ENCODE data around the gene LYPD8. TPM values are rescaled to one million over a fixed set of nuclear protein-coding genes. Genes with fewer than 3 reads are reported as not detected.

LYPD8 gene
- polyA plus RNA-seq, 1 donor, result not detected

DNA sequence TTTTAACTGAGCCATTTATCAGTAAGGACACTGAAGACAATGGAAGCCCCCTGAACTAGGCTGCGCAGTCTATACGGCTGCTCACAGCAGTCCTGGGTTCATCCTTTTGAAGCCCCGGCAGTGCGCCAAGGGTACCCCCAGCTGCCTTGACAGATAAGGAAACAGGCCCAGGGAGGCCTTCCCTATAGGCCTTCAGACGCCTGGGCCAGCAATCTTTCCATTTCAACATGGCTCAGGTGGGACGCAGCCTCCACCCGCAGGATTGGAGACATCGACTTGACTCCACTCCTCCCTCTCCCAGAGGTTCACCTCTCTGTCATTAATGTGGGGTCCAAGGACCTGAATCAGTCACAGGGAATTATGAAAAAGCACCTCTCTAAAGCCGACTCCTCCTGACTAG lies 2.8 kb upstream of the LYPD8 start:
- no peak for DNase-seq

- no peak for DNase-seq
These were observed 2.2 kb upstream of the LYPD8 start for GRCh38 chr1:248757784-248758195.

DNA sequence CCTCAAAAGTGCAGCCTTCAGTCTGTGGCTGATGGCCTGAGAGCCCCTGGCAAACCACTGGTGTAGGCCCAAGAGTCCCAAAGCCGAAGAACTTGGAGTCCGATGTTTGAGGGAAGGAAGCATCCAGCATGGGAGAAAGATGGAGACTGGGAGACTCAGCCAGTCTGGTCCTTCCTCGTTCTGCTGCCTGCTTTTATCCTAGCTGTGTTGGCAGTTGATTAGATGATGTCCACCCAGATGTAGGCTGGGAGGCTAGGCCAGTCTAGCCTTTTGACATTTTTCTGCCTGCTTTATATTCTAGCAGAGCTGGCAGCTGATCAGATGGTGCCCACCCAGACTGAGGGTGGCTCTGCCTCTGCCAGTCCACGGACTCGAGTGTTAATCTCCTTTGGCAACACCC lies 1.1 kb upstream of the LYPD8 start:
- no peak for DNase-seq

GRCh38 chr1:248756151-248756550 lies 592 bp upstream of the LYPD8 start:
- no peak for DNase-seq

DNA sequence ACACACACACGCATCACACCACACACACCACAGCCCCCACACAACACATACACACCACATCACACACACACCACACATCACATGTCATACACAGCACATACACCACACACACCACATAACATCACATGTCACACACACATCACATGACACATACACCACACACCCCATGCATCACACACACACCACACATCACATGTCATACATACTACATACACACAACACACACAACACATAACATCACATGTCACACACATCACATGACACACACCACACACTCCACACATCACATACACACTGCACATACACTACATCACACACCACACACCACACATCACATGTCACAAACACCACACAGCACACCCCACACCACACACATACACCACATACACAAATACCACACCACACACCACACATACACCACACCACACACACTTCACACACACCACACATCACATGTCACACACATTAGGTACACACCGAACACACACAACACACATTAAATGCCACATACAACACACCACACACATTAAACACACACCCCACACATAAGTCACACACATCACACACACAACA lies 1.8 kb downstream of the LYPD8 start:
- no peak for DNase-seq

DNA sequence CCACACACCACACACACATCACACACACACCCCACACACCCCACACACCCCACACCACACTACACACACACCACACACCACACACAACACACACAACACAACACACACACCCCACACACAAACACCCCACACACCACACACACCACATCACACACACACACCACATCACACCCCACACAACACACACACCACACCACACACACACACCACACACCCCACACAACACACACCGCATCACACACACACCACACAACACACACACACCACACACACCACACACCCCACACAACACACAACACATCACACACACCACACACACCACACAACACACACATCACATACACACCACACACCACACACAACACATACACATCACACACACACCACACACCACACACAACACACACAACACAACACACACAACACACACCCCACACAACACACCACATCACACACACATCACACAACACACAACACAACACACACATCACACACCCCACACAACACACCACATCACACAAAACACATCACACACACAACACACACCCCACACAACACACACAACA lies 2.4 kb downstream of the LYPD8 start:
- no peak for DNase-seq

DNA sequence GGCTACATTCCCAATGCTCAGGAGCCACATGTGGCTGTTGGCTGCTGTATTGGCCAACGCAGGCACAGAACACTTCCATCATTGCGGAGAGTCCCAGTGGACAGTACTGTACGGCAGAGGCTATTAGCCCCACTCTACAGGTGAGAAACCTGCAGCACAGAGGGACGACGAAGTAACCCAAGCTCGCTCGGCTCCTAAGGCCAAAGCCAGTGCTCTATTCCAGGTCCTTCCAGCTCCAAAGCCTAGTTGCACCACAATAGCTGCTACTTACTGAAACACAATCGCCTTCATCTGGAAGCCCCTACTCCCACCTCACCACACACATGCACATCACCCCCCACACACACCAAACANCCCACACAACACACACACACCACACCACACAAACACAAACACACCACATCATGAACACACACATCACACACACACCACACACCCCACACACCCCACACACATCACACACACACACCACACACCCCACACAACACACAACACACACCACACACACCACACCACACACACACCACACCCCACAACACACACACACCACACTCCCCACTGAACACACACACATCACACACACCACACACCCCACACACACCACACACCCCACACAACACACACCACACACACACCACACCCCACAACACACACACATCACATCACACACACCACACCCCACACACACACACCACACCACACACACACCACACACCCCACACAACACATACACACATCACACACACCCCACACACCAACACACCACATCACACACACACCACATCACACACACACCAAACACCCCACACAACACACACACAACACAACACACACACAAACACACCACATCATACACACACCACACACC lies 3.2 kb downstream of the LYPD8 start:
- no peak for DNase-seq

DNA sequence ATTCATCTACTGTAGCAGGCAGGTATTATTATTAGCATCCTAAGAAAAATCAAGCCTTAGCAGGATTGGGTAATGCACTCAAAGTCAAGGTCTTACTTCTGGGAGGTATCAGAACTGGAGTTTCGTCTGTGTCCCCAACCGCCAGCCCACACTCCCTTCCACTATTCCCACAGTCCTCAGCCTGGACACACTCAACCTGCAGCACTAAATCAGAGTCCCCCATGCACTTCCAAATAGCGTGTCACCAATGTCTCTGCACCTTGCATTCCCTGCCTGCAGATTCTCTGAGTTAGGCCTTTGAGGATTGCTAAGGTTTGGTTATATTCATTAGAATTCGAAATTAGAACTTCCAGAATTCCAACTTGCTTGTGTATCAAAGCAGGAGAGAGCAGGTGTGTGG lies 3.9 kb downstream of the LYPD8 start:
- no peak for DNase-seq

DNA sequence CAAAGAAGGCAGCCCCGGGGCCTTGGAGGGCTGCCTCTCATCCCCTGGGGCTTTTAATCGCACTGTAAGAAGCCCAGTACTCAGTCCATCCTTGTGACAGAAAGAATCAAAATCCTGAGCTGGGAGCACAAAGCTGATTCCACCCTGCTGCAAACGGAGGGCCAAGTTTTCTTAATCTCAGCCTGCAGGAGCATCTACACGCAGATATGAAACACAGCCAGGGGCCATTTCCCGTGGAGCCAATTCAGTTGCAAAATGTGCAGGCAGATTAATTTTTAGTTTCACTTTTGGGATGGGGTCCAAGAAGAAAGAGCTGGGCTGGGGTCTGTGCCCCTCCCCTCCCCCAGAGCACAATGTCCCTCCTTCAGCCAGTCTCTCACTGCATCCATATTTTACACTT lies 4.4 kb downstream of the LYPD8 start:
- no peak for DNase-seq

GRCh38 chr1:248750496-248750895 lies 5.1 kb downstream of the LYPD8 start:
- peak; percentile 24 for DNase-seq

DNA sequence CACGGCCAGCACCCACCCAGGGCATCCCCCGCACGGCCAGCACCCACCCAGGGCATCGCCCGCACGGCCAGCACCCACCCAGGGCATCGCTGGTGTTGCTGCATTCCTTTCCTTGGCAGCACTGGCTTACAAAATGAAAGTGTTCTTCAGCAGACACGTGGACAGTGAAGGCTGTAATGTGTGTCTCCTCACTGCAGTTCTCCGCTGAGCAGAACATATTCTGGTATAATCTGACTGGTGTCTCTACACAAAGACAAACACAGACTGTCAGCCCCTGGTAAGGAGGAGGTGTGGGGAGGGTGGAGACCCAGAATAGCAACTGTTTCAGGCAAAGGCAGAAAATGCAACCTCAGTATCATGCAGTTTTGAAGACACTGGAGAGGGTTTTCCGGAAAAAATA lies 7.3 kb downstream of the LYPD8 start:
- no peak for DNase-seq

DNA sequence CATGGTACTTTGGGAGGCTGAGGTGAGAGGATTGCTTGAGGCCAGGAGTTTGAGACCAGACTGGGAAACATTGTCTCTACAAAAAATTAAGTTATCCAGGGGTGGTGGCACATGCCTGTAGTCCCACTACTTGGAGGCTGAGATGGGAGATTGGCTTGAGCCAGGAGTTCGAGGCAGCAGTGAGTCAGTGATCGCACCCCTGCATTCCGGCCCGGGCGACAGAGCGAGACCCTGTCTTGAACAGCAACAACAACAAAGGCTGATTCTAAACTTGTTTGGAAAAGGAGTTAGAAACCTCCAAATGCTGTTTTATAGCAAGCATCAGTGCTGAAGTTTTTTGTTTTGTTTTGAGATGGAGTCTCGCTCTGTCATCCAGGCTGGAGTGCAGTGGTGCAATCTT lies 14.7 kb downstream of the LYPD8 start:
- no peak for DNase-seq

DNA sequence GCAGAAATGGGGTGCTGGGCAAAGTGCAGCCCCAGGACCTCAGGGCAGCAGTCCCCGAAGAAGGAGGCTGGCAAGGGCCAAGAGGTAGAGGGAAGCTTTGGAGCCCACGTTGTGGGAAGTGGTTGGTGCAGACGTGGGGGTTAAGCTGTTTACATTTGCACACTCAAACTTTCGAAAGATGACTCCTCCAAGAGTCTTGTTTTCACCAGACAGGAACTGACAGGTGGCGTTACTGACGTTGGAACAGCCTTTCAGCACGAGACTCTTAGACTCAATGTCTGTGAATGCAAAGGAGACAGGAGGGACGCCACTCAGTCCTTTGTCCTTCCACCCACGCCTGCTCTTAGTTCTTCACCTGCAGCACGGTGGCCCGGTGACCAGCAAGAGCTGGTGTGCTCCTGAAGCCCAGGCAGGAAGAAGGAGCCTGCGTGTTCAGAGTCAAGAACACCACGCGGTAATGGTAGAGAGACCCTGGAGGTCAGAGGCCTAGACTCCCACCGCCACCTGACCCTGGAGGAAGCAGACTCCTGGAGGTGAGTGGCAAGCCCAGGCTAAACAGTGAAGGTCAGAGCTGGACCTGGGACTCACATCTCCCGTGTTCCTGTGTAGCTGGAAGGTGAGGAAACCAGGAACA lies 15.9 kb downstream of the LYPD8 start:
- DNase-seq, result no peak

DNA sequence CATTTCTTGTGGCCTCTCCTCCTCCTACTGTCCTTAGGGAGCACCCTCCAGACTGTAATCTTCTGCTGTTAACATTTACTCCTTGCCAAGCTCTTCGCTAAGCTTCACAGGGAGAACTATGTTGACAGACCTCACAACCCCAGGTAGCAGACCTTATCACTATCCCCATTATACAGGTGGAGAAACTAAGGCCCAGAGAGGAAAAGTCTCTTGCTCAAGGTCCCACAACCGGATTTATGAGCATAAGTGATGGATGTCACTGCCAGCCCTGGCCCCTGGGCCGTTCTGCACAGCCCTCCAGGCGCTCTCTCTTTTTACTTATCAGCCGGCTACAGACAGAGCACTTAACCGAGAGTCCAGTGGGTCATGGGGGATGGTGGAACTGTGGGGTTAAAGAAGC lies 18.1 kb downstream of the LYPD8 start:
- no peak for DNase-seq

DNA sequence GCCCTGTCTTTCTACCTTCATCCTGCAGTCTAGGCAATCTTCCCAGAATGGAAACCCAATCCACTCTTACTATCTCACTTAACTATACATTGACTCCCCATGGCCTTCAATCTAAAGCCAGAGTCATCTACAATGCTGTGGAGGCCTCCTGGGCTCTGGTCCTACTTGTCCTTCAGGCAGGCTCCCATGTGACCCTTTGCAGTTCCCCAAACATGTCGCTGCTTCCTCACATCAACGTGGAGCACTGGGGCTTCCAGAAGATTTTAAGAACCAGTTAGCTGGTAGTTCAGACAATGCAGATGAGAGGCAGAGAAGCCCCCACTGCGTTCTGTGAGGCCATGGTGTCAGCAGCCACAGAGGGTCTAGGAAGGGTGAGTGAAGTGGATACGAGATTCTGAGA lies 18.6 kb downstream of the LYPD8 start:
- DNase-seq, result no peak

GRCh38 chr1:248733566-248733965 lies 22.0 kb downstream of the LYPD8 start:
- DNase-seq, result no peak

DNA sequence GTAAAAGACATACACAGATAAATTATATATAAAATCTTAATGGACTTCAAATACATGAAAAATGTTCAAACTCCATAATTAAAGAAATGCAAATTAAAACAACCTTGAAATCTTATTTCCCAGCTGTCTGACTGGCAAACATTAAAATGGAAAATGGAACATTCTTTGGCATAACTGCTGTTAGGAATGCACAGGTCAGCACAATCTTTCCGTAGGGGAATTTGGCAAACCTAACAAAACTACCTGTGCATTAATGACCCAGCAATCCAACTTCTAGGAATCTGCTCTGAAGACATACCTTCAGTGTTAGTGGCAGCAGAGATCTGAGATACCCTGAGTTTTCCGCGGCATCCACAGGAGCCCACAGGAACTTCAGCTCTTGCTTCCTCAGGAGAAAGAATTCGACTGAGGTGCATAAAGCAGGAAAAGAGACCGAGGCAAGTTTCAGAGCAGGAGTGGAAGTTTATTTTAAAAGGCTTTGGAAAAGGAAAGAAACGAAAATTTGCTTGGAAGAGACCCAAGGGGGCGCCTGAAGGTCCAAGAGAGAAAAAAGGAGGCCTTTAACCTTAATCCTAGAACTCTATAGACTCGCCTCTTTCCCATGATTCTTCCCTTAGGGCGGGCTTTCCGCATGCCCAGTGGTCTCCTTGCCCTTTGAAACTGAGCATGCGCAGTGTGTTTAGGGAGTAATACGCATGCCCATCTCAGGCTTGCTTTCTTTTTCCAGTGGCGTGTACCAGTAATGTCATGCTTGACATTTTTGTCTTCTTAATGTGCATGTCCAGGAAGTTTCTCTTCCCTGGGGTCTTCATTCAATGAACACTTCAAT lies 24.8 kb downstream of the LYPD8 start:
- no peak for DNase-seq

DNA sequence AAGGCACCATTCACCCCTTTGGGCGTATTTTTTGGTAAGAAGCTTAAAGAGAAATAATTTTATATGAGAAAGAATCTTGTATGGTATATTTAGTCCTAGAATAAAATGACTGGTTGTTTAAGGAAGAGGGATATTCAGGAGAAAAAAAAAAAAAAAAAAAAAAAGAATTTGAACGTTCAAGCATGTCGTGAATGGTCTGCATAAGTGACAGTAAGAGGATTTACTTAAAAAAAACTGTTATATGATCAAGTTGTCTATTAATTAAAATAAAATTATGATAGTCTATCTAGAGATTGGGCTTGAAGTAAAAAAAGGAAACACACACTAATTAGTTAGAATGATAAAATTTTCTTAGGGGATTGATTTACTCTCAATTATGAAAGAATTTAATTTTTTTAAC lies 41.3 kb downstream of the LYPD8 start:
- no peak for DNase-seq

DNA sequence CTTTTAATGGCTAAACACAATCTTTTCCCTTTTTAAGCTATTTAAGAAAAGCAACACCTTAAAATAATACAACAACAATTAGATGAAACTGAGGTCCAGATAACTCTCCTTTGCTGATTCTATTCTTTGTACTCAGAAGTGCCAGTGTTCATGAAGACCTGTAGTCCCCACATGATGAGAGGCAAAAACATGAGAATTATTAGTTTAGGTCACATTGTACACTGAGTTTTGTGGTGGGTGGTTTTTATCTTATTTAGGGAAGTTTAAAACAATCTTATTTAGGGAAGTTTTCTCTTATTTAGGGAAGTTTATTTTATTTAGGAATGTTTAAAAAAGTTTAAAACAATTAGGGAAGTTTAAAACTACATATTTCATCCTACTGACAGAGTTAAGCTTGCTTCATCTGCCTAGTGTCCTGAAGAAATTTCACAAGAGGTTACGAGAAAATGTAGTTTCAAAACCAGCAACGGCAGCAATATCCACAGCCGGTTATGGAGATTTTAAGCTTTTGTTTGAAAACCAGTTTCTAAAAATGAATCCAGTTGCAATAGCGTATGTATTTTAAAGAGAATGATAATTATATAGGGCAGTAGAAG lies 45.2 kb downstream of the LYPD8 start:
- DNase-seq, result no peak

GRCh38 chr1:248704606-248705005 lies 51.0 kb downstream of the LYPD8 start:
- no peak for DNase-seq

DNA sequence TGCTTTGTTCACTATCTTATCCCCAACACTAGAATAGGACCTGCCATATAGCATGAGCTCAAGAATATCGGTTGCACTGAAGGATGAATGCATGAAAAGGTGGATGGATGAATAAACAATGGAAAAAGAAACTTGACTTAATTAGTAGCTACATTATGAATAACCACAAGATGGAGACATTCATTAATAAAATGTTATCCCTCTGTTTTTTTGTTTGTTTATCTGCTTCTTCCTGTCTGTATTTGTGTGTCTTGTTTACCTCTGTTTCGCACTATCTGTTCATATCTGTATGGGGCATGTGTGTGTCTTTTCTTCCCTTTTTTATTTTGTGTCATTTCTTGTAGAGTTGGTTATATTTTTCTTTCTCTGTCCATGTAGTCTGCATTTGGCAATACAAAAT lies 51.9 kb downstream of the LYPD8 start:
- no peak for DNase-seq

GRCh38 chr1:248702714-248703113 lies 52.8 kb downstream of the LYPD8 start, which contains the start of gene OR14I1:
TSS of gene OR14I1 (minus strand) at chr1:248702766.
- DNase-seq, result no peak
